GM12892 (cell line): ENCODE results near the gene CECR2.

ENCODE experiments used
- POLR2A ChIP-seq: IDR thresholded peaks from 2 replicates; pipeline ENCODE4 v1.6.1; 2011; ENCODE audit warnings: low read depth, low read length, control low read depth
- POLR2AphosphoS5 ChIP-seq: IDR thresholded peaks from 2 replicates; pipeline ENCODE4 v1.6.1; 2011; ENCODE audit warnings: low read depth, low read length, control low read depth

DNA sequence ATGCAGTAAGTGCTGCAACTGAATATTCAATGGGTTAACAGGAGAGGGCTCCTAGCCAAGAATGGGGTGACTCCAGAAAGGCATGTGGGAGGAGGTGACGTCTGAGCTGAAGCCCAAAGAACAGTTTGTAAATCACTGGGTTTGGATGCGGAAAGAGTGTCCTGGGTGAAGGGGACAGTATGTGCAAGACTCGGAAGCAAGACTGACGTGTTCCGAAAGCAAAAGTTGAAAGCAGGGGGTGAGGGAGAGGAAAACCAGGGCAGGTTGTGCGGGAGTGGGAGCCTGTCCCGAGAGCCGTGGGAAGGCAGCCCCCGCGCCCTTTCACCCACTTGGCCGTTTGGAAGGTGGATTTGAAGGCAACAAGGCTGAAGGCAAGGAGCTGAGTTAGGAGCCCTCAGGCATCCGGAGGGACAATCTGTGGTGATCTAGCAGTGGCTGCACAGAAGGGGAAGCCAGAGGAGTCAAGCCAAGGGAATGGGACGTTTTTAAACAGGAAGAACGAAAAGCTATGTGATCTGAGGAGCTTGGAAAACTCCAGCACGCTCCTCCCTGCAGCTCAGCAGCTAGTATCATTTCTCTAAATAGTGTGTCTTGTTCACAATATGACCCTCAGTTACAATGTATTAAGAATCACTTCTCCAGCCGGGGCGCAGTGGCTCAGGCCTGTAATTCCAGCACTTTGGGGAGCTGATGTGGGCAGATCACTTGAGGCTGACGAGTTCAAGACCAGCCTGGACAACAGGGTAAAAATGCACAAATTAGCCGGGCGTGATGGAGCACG, 201.8 kb downstream of the CECR2 start:
- no peak for TF ChIP-seq POLR2A
- TF ChIP-seq POLR2AphosphoS5 = no peak
